WTC11 (cell line): ENCODE results near the gene DGKQ.

Source experiments
- CBFB ChIP-seq: sonication (generic); formaldehyde crosslinking; IDR thresholded peaks from 2 replicates; pipeline ENCODE4 v1.8.1; 2022; ENCODE audit warnings: mild to moderate bottlenecking, low read depth, missing genetic modification reagents
- CREB1 ChIP-seq: sonication (generic); formaldehyde crosslinking; IDR thresholded peaks from 2 replicates; pipeline ENCODE4 v1.8.0; 2023; ENCODE audit warnings: mild to moderate bottlenecking, missing genetic modification reagents
- CREM ChIP-seq: sonication (generic); formaldehyde crosslinking; IDR thresholded peaks from 2 replicates; pipeline ENCODE4 v1.8.1; 2022; ENCODE audit warnings: mild to moderate bottlenecking, missing genetic modification reagents, moderate library complexity
- MXD4 ChIP-seq: fragments of 250-450 bp; sonication (Bioruptor Pico); IDR thresholded peaks from 2 replicates; pipeline ENCODE4 v1.8.0; 2021; ENCODE audit warnings: mild to moderate bottlenecking, moderate library complexity, borderline replicate concordance
- MYBL2 ChIP-seq: sonication (generic); formaldehyde crosslinking; IDR thresholded peaks from 2 replicates; pipeline ENCODE4 v1.8.1; 2023; ENCODE audit warnings: mild to moderate bottlenecking, moderate library complexity, missing genetic modification reagents
- NFYB ChIP-seq: sonication (generic); formaldehyde crosslinking; conservative IDR thresholded peaks from 2 replicates; pipeline ENCODE4 v1.8.0; 2022; ENCODE audit warnings: low read depth, missing genetic modification reagents
- SMAD3 ChIP-seq: sonication (generic); formaldehyde crosslinking; IDR thresholded peaks from 2 replicates; pipeline ENCODE4 v1.8.0; 2022; ENCODE audit warnings: missing genetic modification reagents, mild to moderate bottlenecking, borderline replicate concordance
- TF ChIP-seq, protein P1 (sequence below): sonication (generic); formaldehyde crosslinking; IDR thresholded peaks from 2 replicates; pipeline ENCODE4 v1.8.1; 2022; ENCODE audit warnings: mild to moderate bottlenecking, missing genetic modification reagents, moderate library complexity, borderline replicate concordance
- TF ChIP-seq, protein P2 (sequence below): fragments of 200-600 bp; IDR thresholded peaks from 2 replicates; pipeline ENCODE4 v1.8.0; 2022; ENCODE audit warnings: antibody characterized with exemption
- TF ChIP-seq, protein P3 (sequence below): sonication (generic); formaldehyde crosslinking; IDR thresholded peaks from 2 replicates; pipeline ENCODE4 v1.8.0; 2022; ENCODE audit warnings: mild to moderate bottlenecking, missing genetic modification reagents
- TF ChIP-seq, protein P4 (sequence below): sonication (generic); formaldehyde crosslinking; IDR thresholded peaks from 2 replicates; pipeline ENCODE4 v1.8.0; 2023; ENCODE audit warnings: mild to moderate bottlenecking, missing genetic modification reagents
- TF ChIP-seq, protein P5 (sequence below): sonication (generic); formaldehyde crosslinking; IDR thresholded peaks from 2 replicates; pipeline ENCODE4 v1.8.1; 2023; ENCODE audit warnings: mild to moderate bottlenecking, missing genetic modification reagents

DNA sequence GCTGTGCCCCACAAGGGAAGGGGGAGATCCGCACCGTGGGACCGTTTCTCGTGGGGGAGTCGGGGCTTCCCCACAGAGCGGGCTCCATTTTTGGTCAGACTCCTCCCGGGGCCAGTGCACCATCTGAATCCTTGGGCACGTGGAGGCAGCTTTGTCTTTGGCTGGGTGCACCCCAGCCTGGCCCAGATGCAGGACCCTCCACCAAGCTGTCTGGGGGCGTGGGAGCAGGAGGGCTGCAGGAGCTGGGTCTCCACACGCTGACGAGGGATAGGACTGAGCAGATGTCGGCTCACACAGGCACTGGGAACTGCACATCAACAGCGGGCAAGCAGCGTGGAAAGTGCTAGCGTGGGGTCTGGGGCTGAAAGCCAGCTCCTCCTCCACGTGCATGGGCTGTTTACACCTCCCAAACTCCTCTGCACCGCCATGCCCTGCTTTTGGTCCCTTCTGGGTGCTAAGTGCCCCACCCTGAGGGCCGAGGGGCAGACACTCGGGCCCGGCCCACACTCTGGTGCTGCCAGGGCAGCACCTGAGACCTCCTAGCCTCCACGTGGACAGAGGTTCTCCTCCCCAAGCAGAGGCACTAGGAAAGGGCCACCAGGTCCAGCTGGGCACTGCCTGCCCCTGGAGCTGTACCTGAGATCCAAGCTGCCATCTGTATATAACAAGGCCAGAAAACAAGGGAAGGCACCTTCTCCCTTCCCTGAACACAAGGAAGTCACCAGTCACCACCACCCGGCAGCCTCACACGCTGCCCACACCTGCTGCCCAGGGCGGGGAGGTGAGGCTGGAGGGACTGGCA lies 13.8 kb downstream of the DGKQ start:
- no peak for TF ChIP-seq MXD4 (CRISPR knock-in tag)
- TF ChIP-seq CBFB = no peak
- TF ChIP-seq, protein P1, sequence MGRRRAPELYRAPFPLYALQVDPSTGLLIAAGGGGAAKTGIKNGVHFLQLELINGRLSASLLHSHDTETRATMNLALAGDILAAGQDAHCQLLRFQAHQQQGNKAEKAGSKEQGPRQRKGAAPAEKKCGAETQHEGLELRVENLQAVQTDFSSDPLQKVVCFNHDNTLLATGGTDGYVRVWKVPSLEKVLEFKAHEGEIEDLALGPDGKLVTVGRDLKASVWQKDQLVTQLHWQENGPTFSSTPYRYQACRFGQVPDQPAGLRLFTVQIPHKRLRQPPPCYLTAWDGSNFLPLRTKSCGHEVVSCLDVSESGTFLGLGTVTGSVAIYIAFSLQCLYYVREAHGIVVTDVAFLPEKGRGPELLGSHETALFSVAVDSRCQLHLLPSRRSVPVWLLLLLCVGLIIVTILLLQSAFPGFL (CRISPR knock-in tag) = no peak
- TF ChIP-seq, protein P2, sequence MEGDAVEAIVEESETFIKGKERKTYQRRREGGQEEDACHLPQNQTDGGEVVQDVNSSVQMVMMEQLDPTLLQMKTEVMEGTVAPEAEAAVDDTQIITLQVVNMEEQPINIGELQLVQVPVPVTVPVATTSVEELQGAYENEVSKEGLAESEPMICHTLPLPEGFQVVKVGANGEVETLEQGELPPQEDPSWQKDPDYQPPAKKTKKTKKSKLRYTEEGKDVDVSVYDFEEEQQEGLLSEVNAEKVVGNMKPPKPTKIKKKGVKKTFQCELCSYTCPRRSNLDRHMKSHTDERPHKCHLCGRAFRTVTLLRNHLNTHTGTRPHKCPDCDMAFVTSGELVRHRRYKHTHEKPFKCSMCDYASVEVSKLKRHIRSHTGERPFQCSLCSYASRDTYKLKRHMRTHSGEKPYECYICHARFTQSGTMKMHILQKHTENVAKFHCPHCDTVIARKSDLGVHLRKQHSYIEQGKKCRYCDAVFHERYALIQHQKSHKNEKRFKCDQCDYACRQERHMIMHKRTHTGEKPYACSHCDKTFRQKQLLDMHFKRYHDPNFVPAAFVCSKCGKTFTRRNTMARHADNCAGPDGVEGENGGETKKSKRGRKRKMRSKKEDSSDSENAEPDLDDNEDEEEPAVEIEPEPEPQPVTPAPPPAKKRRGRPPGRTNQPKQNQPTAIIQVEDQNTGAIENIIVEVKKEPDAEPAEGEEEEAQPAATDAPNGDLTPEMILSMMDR = no peak
- no peak for TF ChIP-seq CREB1
- no peak for TF ChIP-seq MYBL2
- no peak for TF ChIP-seq NFYB (CRISPR knock-in tag)
- TF ChIP-seq, protein P3, sequence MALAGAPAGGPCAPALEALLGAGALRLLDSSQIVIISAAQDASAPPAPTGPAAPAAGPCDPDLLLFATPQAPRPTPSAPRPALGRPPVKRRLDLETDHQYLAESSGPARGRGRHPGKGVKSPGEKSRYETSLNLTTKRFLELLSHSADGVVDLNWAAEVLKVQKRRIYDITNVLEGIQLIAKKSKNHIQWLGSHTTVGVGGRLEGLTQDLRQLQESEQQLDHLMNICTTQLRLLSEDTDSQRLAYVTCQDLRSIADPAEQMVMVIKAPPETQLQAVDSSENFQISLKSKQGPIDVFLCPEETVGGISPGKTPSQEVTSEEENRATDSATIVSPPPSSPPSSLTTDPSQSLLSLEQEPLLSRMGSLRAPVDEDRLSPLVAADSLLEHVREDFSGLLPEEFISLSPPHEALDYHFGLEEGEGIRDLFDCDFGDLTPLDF = no peak
- TF ChIP-seq, protein P4, sequence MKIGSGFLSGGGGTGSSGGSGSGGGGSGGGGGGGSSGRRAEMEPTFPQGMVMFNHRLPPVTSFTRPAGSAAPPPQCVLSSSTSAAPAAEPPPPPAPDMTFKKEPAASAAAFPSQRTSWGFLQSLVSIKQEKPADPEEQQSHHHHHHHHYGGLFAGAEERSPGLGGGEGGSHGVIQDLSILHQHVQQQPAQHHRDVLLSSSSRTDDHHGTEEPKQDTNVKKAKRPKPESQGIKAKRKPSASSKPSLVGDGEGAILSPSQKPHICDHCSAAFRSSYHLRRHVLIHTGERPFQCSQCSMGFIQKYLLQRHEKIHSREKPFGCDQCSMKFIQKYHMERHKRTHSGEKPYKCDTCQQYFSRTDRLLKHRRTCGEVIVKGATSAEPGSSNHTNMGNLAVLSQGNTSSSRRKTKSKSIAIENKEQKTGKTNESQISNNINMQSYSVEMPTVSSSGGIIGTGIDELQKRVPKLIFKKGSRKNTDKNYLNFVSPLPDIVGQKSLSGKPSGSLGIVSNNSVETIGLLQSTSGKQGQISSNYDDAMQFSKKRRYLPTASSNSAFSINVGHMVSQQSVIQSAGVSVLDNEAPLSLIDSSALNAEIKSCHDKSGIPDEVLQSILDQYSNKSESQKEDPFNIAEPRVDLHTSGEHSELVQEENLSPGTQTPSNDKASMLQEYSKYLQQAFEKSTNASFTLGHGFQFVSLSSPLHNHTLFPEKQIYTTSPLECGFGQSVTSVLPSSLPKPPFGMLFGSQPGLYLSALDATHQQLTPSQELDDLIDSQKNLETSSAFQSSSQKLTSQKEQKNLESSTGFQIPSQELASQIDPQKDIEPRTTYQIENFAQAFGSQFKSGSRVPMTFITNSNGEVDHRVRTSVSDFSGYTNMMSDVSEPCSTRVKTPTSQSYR (CRISPR knock-in tag) = no peak
- TF ChIP-seq CREM (CRISPR knock-in tag) = no peak
- TF ChIP-seq, protein P5, sequence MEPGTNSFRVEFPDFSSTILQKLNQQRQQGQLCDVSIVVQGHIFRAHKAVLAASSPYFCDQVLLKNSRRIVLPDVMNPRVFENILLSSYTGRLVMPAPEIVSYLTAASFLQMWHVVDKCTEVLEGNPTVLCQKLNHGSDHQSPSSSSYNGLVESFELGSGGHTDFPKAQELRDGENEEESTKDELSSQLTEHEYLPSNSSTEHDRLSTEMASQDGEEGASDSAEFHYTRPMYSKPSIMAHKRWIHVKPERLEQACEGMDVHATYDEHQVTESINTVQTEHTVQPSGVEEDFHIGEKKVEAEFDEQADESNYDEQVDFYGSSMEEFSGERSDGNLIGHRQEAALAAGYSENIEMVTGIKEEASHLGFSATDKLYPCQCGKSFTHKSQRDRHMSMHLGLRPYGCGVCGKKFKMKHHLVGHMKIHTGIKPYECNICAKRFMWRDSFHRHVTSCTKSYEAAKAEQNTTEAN = no peak
- no peak for TF ChIP-seq SMAD3 (CRISPR knock-in tag)
